Lung microvascular endothelial cell (primary cell): Measurements from ENCODE around the gene RP9. TPM values are rescaled to one million over a fixed set of nuclear protein-coding genes. Genes with fewer than 3 reads are reported as not detected.
A peak's percentile ranks its signal among the peaks of the same experiment; 100 is the strongest.

ENCODE experiments used
- DNase-seq, 2 donors: peaks; one replicate each; pipeline versions ENCODE4 v3.0.0 to v3.0.0-alpha.2; 2010; ENCODE audit warnings: low read depth in 2 of 2
- total RNA-seq: library from RNA; depleted of rRNA; stranded (reverse); fragments of >200 nt; gene quantifications from 2 replicates; pipeline ENCODE4 v1.2.1, GENCODE V29; 2014

The RP9 gene, protein sequence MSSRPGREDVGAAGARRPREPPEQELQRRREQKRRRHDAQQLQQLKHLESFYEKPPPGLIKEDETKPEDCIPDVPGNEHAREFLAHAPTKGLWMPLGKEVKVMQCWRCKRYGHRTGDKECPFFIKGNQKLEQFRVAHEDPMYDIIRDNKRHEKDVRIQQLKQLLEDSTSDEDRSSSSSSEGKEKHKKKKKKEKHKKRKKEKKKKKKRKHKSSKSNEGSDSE
- total RNA-seq = 7.6 and 9.1 TPM in 2 replicates

DNA sequence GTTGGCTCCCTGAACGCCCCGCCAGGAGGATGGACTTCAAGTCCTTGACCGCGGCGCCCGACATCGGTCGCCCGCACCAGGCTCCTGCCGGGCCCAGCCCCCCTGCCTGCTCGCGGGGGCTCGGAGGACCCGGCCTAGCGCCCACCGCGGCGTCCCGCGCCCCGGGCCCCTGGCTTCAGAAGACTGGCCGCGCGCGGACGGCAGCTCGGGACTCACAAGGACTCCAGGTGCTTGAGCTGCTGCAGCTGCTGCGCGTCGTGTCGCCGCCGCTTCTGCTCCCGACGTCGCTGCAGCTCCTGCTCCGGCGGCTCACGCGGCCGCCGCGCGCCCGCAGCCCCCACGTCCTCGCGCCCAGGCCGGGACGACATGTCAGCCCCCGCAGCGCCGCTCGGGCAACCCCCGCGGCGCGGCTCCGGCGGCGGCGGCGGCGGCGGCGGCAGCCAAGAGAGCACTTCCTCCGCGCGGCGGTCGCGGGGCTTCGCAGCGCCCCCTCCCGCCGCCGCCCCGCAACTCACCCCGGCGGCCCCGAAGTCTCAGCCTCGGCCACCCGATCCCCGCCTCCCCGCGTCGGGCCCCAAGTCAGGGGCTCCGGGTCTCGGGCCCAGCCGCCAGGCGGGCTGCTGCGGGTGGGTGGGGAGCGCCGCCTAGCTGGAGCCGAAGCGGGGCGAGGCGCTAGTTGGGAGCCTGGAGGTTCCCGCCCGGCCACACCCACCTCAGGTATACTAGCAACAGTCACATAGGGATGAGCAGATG lies at the start of gene RP9:
Gene RP9 (minus strand): TSS at position 400 of the 753 bp plus-strand sequence. CDS start 32 bp downstream, at position 368.
- DNase-seq = peak; percentile 72 to 78

- DNase-seq = no peak
Observed at GRCh38 chr7:33157781-33158180, 48.6 kb upstream of the RP9 start.

DNA sequence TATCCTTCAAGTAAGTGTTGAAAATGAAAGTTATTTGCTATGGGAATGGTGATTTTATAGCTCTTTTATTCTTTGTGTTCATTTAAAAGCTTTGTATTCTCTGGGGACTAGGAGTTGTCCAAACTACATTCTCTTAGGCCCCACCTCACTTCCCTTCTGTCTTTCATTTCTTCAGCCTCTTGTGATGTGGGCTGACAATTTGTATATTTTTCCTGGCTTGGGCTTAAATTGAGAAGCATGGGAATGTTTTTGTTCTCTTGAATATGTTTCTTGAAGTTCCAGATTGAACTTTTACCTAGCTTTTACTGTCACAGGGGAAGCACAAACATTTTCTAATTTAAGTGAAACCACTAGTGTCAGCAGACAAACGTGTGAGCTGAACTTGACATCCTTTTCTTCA lies 48.1 kb upstream of the RP9 start:
- DNase-seq = no peak

- DNase-seq = no peak
Observed at GRCh38 chr7:33156441-33156840, 47.2 kb upstream of the RP9 start.

- no peak for DNase-seq
Observed at GRCh38 chr7:33155811-33156210, 46.6 kb upstream of the RP9 start.

DNA sequence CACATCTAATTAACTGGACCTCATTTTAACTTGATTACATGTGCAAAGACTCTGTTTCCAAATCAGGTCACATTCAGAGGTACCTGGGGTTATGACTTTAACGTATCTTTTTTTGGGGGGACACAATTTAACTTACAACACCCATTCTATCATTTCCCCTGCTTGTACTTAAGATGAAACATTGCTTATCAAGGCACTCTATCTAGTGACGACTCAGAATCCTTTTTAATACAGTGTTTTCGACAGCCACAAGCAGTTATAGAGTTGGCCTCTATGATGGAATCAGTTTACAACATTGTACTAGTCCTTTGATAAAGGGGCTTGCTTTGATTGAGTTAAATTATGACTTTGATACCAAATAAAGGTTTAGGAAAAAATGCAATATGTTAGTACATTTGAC lies 42.9 kb upstream of the RP9 start:
- DNase-seq = no peak

DNA sequence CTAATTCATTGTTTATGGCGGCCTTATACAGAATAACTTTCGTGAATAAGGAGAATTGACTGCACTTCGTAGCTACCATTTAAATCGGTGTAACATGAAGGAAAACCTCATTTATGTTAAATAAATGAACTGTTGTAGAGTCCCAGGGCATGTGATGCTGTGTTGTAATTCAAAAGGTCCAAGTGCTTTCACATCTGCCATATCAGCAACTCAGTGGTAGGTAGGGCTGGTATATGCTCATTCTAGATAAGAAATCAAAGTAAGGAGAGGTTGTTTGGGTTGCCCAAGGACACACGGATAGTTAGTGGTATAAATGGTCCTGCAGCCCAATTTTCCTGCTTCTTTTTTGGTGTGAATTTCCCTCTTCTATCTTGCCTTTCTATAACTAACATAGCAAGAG lies 36.0 kb upstream of the RP9 start:
- no peak for DNase-seq

GRCh38 chr7:33143996-33144718 lies 35.0 kb upstream of the RP9 start:
- no peak for DNase-seq

- DNase-seq = no peak
Observed at GRCh38 chr7:33142585-33142984, 33.4 kb upstream of the RP9 start.

DNA sequence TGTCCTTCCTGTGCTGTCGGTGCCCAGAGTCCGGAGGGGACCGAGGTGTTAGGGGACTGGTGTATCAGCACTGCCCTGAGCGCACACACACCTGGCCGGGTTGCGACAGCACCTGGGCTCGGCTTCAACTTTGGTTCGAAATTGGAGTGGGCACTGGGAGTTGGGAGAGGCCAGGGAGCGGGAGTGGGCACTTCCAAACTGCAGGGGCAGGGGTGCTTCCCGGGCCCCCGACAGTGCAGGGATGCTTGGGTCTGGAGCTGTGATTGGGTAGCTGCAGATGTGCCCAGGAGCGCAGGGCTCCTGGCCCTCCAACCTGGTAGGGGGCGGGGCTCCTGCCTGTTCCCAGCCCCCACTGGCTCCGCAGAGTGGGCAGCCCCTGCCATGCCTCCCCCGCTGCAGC lies 27.9 kb upstream of the RP9 start:
- DNase-seq = no peak

- DNase-seq = peak in 1 of 2 donors; percentile 51
Observed at GRCh38 chr7:33130184-33130583, 21.0 kb upstream of the RP9 start.

DNA sequence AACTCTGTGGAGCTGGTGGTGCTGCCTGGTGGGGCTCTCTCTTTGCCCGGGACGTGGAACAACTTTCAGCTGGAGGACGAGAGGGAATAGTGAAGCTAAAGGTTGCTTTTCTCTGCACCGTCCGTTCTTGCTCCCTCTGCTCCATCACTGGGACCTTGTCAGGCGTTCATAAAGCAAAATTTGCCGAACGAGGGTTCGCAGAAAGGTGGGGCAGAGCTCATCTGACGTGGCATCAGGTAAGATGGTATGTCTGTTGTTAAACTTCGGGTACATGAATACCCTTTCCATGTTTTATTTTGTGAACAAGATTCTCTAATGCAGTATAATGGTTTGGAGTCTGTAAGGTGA lies 20.6 kb upstream of the RP9 start:
- peak in 1 of 2 donors; percentile 9 for DNase-seq

DNA sequence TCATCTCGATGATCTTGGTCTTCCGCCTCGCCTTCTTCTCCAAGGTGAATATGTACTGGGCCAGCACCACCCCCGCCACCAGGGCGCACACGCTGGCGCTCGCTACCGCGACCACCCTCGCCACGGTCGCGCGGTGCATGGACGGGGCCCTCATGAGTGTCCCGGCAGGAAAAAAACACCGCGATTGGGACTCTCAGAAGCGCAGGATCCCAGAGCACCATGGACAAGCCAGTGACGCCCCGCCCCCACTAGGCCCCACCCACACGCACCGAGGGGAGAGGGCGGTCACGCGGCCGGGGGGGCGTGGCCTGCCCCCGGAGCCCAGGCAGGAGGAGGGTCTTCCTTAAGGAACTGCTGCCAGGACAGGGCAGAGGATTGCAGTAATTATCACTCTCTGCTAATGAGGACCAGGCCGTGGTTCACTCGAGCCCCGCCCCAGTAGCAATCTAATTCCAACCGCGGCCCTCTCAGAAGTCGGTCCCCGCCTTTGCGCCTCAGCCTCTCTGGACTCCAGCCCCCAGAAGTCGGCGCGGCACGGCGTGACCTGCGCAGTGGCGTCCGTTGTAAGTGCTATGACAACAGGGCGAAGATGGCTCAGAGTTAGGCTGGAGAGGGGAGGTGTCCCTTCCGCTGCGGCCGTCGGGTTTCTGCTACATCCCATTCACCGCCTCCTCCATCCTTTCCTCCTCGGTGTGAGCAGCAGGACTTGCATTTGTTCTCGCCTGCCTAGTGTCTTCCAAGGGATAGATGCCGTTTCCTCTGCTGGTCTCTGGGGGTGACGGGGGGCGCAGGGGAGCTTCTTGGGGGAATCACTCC lies 20.0 kb upstream of the RP9 start, which contains the start of gene BBS9:
Gene BBS9 (plus strand): TSS at position 575 of the 816 bp plus-strand sequence. CDS start 16,689 bp downstream, outside the sequence.
- peak; percentile 91 to 95 for DNase-seq

GRCh38 chr7:33128631-33128989 lies 19.4 kb upstream of the RP9 start:
- no peak for DNase-seq

DNA sequence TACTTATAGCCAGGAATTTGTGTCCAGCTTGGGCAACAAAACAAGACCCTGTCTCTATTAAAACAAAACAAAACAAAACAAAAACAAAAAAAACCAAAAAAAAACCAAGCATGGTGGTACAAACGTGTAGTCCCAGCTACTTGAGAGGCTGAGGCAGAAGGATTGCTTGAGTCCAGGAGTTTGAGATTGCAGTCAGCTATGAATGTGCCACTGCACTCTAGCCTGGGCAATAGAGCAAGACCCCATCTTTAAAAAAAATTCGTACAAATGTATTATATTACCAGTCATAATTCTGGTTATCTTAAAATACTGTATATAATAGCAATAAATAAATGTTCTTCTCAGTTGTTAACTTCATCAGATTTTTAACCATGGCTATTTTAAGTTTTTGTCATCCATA lies 17.9 kb upstream of the RP9 start:
- DNase-seq = no peak

- no peak for DNase-seq
Observed at GRCh38 chr7:33118383-33118782, 9.2 kb upstream of the RP9 start.

- DNase-seq = no peak
Observed at GRCh38 chr7:33114976-33115375, 5.8 kb upstream of the RP9 start.

- no peak for DNase-seq
Observed at GRCh38 chr7:33111614-33112013, 2.4 kb upstream of the RP9 start.

DNA sequence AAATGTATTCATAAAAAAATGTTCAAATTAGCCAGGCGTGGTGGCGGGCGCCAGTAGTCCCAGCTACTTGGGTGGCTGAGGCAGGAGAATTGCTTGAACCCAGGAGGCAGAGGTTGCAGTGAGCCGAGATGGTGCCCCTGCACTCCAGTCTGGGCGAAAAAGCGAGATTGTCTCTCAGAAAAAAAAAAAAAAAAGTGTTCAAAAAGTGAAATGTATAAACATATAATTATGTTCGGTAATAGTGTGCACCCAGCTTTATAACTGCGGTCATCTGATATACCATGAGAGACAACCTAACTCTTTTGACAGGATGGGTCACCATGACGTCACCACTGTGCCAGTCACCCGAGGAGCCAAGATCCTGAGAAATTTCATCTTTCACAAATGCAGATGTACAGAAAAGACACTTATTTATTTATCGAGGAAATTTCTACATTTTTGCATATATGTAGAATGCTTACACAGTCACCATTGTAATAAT lies 594 bp upstream of the RP9 start:
- peak; percentile 9 to 12 for DNase-seq

DNA sequence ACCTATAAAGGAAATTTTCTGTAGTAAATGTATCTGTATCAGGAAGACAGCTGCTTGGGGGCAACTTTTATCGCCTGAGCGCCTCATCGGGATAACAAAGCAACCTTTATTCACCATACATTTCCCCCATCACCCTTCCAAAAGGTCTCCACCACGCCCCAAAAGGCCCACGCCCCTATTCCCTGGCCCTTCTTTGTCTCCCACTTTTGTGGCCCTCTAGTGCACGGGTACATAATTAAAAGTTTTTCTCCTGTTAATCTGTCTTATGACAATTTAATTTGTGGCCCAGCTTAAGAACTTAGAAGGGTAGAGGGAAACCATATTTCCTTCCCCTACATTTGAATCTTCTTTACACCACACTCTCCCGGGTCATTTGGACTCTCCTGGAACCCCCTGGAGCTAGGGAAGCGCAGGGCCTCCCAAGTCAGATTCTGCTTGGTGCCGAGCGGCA lies 625 bp downstream of the RP9 start:
- no peak for DNase-seq
